ENCODE measurements around the gene USP47. TPM values are rescaled to one million over a fixed set of nuclear protein-coding genes. Genes with fewer than 3 reads are reported as not detected.

Gene USP47
- total and polyA plus RNA-seq, 12 donors = 36.9 to 107 (median 43.0) TPM

DNA sequence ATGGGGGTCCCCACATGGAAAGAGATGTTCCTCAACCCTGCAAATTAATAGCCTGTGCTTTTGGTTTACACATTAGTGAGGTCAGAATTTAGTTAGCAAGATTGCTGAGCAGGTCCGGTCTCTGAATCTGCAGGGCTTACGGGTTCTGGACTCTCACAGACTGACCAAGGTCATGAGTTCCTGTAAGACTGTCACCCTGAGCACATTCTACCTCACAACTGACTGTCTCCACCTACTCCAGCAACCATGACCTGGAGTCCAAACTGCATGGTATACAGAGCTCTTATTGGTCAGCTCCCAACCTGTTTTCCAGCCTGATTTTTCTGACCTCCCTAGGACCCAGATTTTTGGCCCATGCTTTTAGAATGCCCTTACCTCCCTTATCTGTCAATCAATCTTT, 138.4 kb downstream of the USP47 start:
- Histone ChIP-seq H3K4me1 (replicated peaks in 1 of 2) (peaks cover 16 to 40% of the 10 kb centered on the region in 2 donors), H3K9me3 (replicated peaks in 1 of 3) (no peaks in the 10 kb centered on the region), H3K27ac (peak overlapping the region in 3 of 5 donors; percentile 26 to 89 (median 80)), H3K4me3 (no peak overlapping the region), H3K27me3 (no peaks in the 10 kb centered on the region), H3K36me3 (replicated peaks in 1 of 2) (no peaks in the 10 kb centered on the region)
- DNase-seq = peak in 1 of 7 donors; percentile 10
- intact Hi-C loops (cut with DNase I) = loop anchor here in 1 of 2 donors (10.0 kb wide), 1 partner anchor 55 kb away; no protein-coding TSS in a partner anchor
- WGBS, 4 donors = 67 to 100% (median 80%) methylated on average over 1 to 2 of the region's 2 CpGs
- TF ChIP-seq POLR2A (IDR thresholded peaks at IDR 0.05) = no peak
- TF ChIP-seq, protein P1, sequence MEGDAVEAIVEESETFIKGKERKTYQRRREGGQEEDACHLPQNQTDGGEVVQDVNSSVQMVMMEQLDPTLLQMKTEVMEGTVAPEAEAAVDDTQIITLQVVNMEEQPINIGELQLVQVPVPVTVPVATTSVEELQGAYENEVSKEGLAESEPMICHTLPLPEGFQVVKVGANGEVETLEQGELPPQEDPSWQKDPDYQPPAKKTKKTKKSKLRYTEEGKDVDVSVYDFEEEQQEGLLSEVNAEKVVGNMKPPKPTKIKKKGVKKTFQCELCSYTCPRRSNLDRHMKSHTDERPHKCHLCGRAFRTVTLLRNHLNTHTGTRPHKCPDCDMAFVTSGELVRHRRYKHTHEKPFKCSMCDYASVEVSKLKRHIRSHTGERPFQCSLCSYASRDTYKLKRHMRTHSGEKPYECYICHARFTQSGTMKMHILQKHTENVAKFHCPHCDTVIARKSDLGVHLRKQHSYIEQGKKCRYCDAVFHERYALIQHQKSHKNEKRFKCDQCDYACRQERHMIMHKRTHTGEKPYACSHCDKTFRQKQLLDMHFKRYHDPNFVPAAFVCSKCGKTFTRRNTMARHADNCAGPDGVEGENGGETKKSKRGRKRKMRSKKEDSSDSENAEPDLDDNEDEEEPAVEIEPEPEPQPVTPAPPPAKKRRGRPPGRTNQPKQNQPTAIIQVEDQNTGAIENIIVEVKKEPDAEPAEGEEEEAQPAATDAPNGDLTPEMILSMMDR (IDR thresholded peaks at IDR 0.05) = no peak

DNA sequence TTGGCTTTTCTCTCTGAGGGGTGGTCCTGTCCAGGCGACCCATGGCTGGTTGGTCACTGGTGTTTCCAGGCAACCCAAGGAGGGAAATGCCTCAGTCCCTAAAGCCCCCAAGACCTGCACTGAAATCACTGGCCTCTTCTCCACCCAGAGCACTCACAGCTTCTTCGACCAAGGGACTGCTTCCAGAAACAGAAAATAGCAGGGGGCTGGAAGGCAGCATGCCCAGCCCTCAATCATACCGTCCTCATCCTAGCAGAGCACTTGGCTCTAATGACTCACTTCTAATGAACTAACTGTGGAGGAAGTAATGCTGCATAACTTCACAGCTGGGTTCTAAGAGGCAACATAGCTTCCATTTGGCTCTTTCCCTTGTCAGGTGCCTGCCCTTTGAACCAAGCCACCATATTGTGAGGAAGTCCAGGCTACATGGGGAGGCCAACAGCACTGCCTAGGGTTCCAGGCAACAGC, 139.1 kb downstream of the USP47 start:
- peak overlapping the region in 2 of 5 donors; percentile 80 to 89 for H3K27ac ChIP-seq
- H3K4me1 ChIP-seq (replicated peaks in 1 of 2) = peaks cover 16 to 45% of the 10 kb centered on the region in 2 donors
- no peaks in the 10 kb centered on the region for H3K27me3 ChIP-seq
- WGBS, 4 donors = 88 to 90% (median 89%) methylated on average over 3 of the region's 3 CpGs
- no peak for TF ChIP-seq POLR2A (IDR thresholded peaks at IDR 0.05)
- TF ChIP-seq, protein P1 (IDR thresholded peaks at IDR 0.05) = no peak
- H3K9me3 ChIP-seq (replicated peaks in 1 of 3) = no peaks in the 10 kb centered on the region
- DNase-seq = no peak
- no peak overlapping the region for H3K4me3 ChIP-seq
- intact Hi-C loops (cut with DNase I) = loop anchor here in 1 of 2 donors (10.0 kb wide), 1 partner anchor 54 kb away; no protein-coding TSS in a partner anchor
- no peaks in the 10 kb centered on the region for H3K36me3 ChIP-seq (replicated peaks in 1 of 2)

DNA sequence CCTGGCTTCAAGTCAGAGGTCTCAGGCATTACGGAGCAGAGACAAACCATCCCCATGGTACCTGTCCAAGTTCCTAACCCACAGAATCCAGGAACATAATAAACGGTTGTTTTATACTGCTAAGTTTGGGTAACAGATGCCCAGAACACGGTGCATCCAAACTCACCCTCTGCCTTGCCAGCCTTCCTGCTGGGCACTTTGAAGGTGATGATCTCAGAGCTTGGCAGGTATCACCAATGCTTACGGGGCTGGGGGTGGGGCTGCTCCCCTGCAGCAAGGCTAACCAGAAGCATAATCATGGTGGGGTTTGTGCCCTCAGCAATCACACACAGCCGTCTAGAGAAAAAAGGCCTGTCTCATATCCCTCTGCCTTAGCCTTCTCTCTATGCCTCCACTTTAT, 139.6 kb downstream of the USP47 start:
- no peak for DNase-seq
- H3K27me3 ChIP-seq = no peaks in the 10 kb centered on the region
- intact Hi-C loops (cut with DNase I) = loop anchor here in 1 of 2 donors (10.0 kb wide), 1 partner anchor 53 kb away; no protein-coding TSS in a partner anchor
- peaks cover 16 to 41% of the 10 kb centered on the region in 2 donors for H3K4me1 ChIP-seq (replicated peaks in 1 of 2)
- no peaks in the 10 kb centered on the region for H3K9me3 ChIP-seq (replicated peaks in 1 of 3)
- H3K27ac ChIP-seq = peak overlapping the region in 2 of 5 donors; percentile 80 to 89
- 62 to 79% (median 74%) methylated on average over 4 to 5 of the region's 5 CpGs for WGBS, 4 donors
- no peaks in the 10 kb centered on the region for H3K36me3 ChIP-seq (replicated peaks in 1 of 2)
- H3K4me3 ChIP-seq = no peak overlapping the region
- TF ChIP-seq, protein P1 (IDR thresholded peaks at IDR 0.05) = no peak
- no peak for TF ChIP-seq POLR2A (IDR thresholded peaks at IDR 0.05)

DNA sequence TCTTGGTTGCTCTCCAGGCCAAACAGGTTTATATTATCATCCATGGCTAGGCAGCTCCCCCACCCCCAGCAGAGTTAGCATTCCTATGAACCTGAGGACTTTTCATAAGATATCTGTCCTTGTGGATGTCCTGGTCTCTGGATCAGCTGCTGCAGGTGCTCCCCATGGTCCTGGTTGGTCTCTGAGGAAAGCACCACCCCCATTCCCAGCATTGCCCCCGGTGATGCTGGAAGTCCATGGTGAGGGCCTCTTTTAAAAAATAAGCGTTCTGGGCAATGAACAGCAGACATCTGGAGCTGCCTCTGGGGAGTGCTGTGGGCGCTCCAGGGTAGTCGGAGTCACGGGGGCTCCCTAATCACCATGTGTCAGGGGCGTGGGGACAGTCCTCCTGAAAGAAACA, 140.1 kb downstream of the USP47 start:
- Histone ChIP-seq H3K4me3 (no peak overlapping the region), H3K27ac (peak overlapping the region in 2 of 5 donors; percentile 80 to 89), H3K9me3 (replicated peaks in 1 of 3) (no peaks in the 10 kb centered on the region), H3K27me3 (no peaks in the 10 kb centered on the region), H3K36me3 (replicated peaks in 1 of 2) (no peaks in the 10 kb centered on the region), H3K4me1 (replicated peaks in 1 of 2) (peaks cover 11 to 36% of the 10 kb centered on the region in 2 donors)
- no peak for TF ChIP-seq POLR2A (IDR thresholded peaks at IDR 0.05)
- peak in 1 of 7 donors; percentile 0 for DNase-seq
- intact Hi-C loops (cut with DNase I) = loop anchor here in 1 of 2 donors (10.0 kb wide), 1 partner anchor 53 kb away; no protein-coding TSS in a partner anchor
- WGBS, 4 donors = 83 to 94% (median 87%) methylated on average over 6 of the region's 6 CpGs

DNA sequence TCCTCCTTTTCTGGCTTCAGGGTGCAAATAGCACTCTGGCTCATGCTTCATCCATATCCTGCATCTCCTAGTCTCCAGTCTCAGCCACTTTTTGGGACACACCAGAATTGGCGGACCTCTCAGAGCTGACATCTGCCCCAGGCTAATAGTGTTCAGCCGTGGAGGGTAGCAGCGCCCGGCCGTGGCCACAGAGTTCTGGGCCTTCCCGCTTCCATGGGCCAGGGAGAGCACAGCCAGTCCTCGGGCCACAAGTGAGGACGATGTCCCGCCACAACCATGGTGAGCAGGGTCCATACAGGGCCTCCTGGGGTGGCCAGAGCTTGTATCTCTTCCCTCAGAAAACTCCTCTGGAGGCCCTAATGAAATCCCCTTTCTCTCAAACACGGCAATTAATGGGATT, 140.7 kb downstream of the USP47 start:
- WGBS, 4 donors = 80 to 98% (median 96%) methylated on average over 6 to 10 of the region's 10 CpGs
- H3K27me3 ChIP-seq = no peaks in the 10 kb centered on the region
- TF ChIP-seq, protein P1 (IDR thresholded peaks at IDR 0.05) = no peak
- no peak for TF ChIP-seq POLR2A (IDR thresholded peaks at IDR 0.05)
- intact Hi-C loops (cut with DNase I) = loop anchor here in 1 of 2 donors (10.0 kb wide), 1 partner anchor 52 kb away; no protein-coding TSS in a partner anchor
- no peak overlapping the region for H3K4me3 ChIP-seq
- no peaks in the 10 kb centered on the region for H3K36me3 ChIP-seq (replicated peaks in 1 of 2)
- DNase-seq = peak in 1 of 7 donors; percentile 5
- peak overlapping the region in 2 of 5 donors; percentile 46 to 80 for H3K27ac ChIP-seq
- no peaks in the 10 kb centered on the region for H3K9me3 ChIP-seq (replicated peaks in 1 of 3)
- H3K4me1 ChIP-seq (replicated peaks in 1 of 2) = peaks cover 6 to 30% of the 10 kb centered on the region in 2 donors
